Adrenal gland (tissue), 12 donors: Measurements from ENCODE around the gene STX2. TPM values are rescaled to one million over a fixed set of nuclear protein-coding genes. Genes with fewer than 3 reads are reported as not detected.
"Not testable (repeated sequence)": the region's sequence is repeated elsewhere in the genome, so short reads cannot be mapped to it uniquely, and the experiment has no call there.

Source experiments
- DNase-seq, 7 donors: peaks; one replicate each; pipeline ENCODE4 v3.0.0-alpha.2; 2019 to 2020
- H3K27ac ChIP-seq, 5 donors: fragments of 200-600 bp; sonication (generic) in 4 of 5; 1 replicate in 3 of 5; 2 replicates in 2 of 5; pipeline versions ENCODE4 v1.5.1 to v1.8.0; 2016 to 2020; ENCODE audit warnings: mild to moderate bottlenecking in 1 of 5
- H3K27me3 ChIP-seq: fragments of 200-600 bp; 2 replicates; pipeline ENCODE4 v1.8.0; 2021
- H3K36me3 ChIP-seq, 2 donors: fragments of 200-600 bp; replicated peaks in 1 of 2; 1 replicate in 1 of 2; 2 replicates in 1 of 2; pipeline versions ENCODE4 v1.5.1 to v1.8.0; 2018 to 2022
- H3K4me1 ChIP-seq, 2 donors: fragments of 200-600 bp; replicated peaks in 1 of 2; 1 replicate in 1 of 2; 2 replicates in 1 of 2; pipeline versions ENCODE4 v1.5.1 to v1.8.0; 2018 to 2021
- H3K4me3 ChIP-seq, 4 donors: fragments of 200-600 bp; sonication (generic) in 3 of 4; one replicate each; pipeline ENCODE4 v1.5.1; 2016 to 2018
- H3K9me3 ChIP-seq, 3 donors: fragments of 200-600 bp; sonication (generic) in 1 of 3; replicated peaks in 1 of 3; 1 replicate in 2 of 3; 2 replicates in 1 of 3; pipeline versions ENCODE4 v1.5.1 to v1.8.0; 2016 to 2021
- POLR2A ChIP-seq, 2 donors: fragments of 450-650 bp; IDR thresholded peaks; one replicate each; pipeline ENCODE4 v1.6.1; 2017; ENCODE audit warnings: antibody characterized with exemption in 2 of 2, mild to moderate bottlenecking in 2 of 2, moderate library complexity in 1 of 2
- WGBS, 4 donors: extraction: QIAGEN DNeasy Blood & Tissue Kit in 2 of 4; methylation state at CpG; one replicate each; pipeline versions ENCODE4 v1.1.5 to v1.1.7; 2013 to 2017; 5-methylcytosine and 5-hydroxymethylcytosine counted together
- intact Hi-C, 2 donors: fragments of 100-400 bp; cut with DNase I; formaldehyde crosslinking; loops; one replicate each; pipeline versions ENCODE4 v1.14.1 to v1.15.0; 2022 to 2023
- polyA plus RNA-seq, 3 donors: library from polyadenylated mRNA; stranded (reverse); fragments of 200-250 nt in 2 of 3; fragments of 350-450 nt in 1 of 3; fragmentation: Illumina TruSeq in 1 of 3; extraction: RNeasy Lipid Tissue Mini Kit (QIAGEN cat#74804) in 1 of 3; gene quantifications; one replicate each; pipeline ENCODE4 v1.2.3, GENCODE V29; 2013 to 2014
- total RNA-seq, 9 donors: library from RNA; depleted of rRNA in 4 of 9; stranded (reverse); fragments of >200 nt in 4 of 9; fragments of 120-200 nt in 1 of 9; fragmentation: NEBNext Ultra II Directional in 1 of 9; extraction: Animal tissue kit (Norgen Biotek cat#: 25700) in 1 of 9; gene quantifications; one replicate each; pipeline versions ENCODE4 v1.1.0 to v1.2.4, GENCODE V29; 2013 to 2023
- TF ChIP-seq, protein P1 (sequence below), 6 experiments: fragments of 450-650 bp in 4 of 6; fragments of 200-600 bp in 2 of 6; sonication (generic) in 1 of 6; IDR thresholded peaks; 1 replicate in 5 of 6; 2 replicates in 1 of 6; pipeline versions ENCODE4 v1.5.1 to v1.8.0; 2016 to 2021; ENCODE audit warnings: antibody characterized with exemption in 6 of 6, mild to moderate bottlenecking in 2 of 6, moderate library complexity in 1 of 6
- donor health status: healthy with polysubstance abuse.
- donor health status: Bipolar disorder and iron deficiency.
- donor health status: DM: yes; HTN: yes; CAD: no.
- donor health status: DM: no; HTN: no; CAD: no.
- donor health status: DM: no; HTN: no; CAD: no.
- donor health status: DM: yes; HTN: yes; CAD: no.

Gene STX2
- total and polyA plus RNA-seq, 12 donors = 8.3 to 23.8 (median 13.6) TPM

DNA sequence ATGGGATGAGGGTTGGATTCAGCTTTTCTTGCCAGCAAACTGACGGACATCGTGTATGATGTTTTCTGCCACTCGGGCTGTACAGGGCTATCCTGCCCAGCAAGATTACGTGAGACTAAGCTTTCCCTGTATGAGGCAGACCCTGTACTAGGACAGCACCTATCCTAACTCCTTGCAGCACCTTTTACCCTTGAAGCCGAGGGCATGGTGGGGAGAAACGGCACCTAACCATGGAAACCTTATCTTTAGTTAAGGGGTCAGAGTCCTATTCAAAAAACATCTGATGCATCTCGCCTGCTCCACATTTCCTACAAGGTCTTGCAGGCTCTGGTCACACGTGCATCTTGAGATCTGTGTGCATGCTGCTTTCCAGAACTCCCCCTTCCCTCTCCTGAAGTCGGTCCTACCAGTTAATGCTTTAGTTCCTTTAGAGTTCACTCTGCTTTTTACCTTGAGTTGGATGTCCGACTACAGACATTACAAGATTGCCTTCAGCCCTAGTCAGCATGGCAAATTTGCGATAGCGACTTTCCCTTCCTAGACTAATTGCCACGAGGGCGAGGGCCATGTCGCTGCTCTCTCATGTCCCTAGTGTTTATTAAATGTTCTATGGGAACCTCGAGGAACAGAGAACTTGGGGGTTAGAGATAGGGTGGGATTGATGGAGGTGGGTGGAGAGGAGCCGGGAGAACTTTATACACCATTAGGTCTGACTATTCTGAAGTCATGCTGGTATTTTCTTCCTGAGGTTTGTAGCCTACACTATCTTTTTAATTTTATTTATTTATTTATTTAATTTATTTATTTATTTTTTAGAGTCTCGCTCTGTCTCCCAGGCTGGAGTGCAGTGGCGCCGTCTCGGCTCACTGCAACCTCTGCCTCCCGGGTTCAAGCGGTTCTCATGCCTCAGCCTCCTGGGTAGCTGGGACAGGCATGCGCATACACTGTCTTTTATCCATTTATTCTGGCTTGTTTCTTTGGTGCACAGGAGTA, 39.4 kb upstream of the STX2 start:
- intact Hi-C loops = no loop called here
- H3K4me1 ChIP-seq = peaks cover 0 to 10% of the 10 kb centered on the region in 2 donors
- no peak overlapping the region for H3K4me3 ChIP-seq
- no peak for DNase-seq
- no peaks in the 10 kb centered on the region for H3K27me3 ChIP-seq
- 69 to 72% (median 70%) methylated on average over 24 of the region's 24 CpGs for WGBS, 4 donors
- peaks cover 0 to 35% of the 10 kb centered on the region in 2 donors for H3K36me3 ChIP-seq
- no peaks in the 10 kb centered on the region for H3K9me3 ChIP-seq
- TF ChIP-seq POLR2A (IDR thresholded peaks at IDR 0.05) = no peak
- TF ChIP-seq, protein P1, sequence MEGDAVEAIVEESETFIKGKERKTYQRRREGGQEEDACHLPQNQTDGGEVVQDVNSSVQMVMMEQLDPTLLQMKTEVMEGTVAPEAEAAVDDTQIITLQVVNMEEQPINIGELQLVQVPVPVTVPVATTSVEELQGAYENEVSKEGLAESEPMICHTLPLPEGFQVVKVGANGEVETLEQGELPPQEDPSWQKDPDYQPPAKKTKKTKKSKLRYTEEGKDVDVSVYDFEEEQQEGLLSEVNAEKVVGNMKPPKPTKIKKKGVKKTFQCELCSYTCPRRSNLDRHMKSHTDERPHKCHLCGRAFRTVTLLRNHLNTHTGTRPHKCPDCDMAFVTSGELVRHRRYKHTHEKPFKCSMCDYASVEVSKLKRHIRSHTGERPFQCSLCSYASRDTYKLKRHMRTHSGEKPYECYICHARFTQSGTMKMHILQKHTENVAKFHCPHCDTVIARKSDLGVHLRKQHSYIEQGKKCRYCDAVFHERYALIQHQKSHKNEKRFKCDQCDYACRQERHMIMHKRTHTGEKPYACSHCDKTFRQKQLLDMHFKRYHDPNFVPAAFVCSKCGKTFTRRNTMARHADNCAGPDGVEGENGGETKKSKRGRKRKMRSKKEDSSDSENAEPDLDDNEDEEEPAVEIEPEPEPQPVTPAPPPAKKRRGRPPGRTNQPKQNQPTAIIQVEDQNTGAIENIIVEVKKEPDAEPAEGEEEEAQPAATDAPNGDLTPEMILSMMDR (IDR thresholded peaks at IDR 0.05) = no peak
- H3K27ac ChIP-seq = no peak overlapping the region

DNA sequence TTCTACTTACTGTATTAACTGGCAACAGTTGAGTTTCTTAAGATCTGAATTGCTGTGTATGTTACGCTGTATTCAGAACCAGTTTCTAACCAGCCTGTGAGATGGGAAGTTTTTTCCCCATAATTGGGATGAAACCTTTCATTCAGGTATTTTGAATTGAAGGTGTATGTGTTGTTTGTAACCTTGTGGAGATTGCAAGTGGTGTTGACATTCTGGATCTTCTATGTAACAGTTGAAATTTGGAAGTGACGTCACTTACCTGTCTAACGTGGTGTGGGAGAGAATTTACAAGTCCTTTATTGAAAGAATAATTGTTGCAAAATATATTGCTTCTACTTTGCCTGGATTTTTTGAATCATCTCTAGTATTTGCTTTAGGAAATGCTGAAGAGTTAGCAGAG, 38.3 kb upstream of the STX2 start:
- no peak for DNase-seq
- H3K4me3 ChIP-seq = no peak overlapping the region
- H3K9me3 ChIP-seq = no peaks in the 10 kb centered on the region
- peaks cover 8 to 19% of the 10 kb centered on the region in 2 donors for H3K4me1 ChIP-seq
- no peak for TF ChIP-seq POLR2A (IDR thresholded peaks at IDR 0.05)
- TF ChIP-seq, protein P1 (IDR thresholded peaks at IDR 0.05) = no peak
- no peak overlapping the region for H3K27ac ChIP-seq
- intact Hi-C loops = no loop called here
- no peaks in the 10 kb centered on the region for H3K27me3 ChIP-seq
- H3K36me3 ChIP-seq = peaks cover 0 to 42% of the 10 kb centered on the region in 2 donors
- WGBS, 4 donors = 88 to 94% (median 92%) methylated on average over 3 of the region's 3 CpGs

DNA sequence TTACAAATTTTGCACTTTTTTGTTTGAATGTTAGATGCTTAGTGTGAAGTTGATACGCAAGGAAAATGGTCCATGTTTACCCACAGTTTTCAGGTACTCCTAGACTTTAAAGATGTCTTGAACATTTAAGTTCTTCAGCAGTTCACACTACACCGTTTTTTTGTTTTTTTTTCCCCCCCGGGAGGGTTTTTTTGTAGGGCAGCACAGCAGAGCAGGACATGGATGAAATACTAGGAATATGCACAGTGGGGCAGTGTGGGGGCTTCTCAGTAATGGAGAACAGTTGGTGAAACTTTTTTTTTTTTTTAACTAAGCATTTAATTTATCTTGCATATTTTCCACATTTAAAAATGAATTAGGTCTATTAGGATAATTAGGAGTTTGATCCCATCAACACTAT, 37.7 kb upstream of the STX2 start:
- DNase-seq = no peak
- Histone ChIP-seq H3K4me3 (no peak overlapping the region), H3K9me3 (no peaks in the 10 kb centered on the region), H3K4me1 (peaks cover 8 to 19% of the 10 kb centered on the region in 2 donors), H3K27ac (no peak overlapping the region), H3K36me3 (peaks cover 0 to 42% of the 10 kb centered on the region in 2 donors), H3K27me3 (no peaks in the 10 kb centered on the region)
- no peak for TF ChIP-seq POLR2A (IDR thresholded peaks at IDR 0.05)
- TF ChIP-seq, protein P1 (IDR thresholded peaks at IDR 0.05) = no peak
- intact Hi-C loops = no loop called here
- 67 to 81% (median 72%) methylated on average over 3 of the region's 3 CpGs for WGBS, 4 donors

DNA sequence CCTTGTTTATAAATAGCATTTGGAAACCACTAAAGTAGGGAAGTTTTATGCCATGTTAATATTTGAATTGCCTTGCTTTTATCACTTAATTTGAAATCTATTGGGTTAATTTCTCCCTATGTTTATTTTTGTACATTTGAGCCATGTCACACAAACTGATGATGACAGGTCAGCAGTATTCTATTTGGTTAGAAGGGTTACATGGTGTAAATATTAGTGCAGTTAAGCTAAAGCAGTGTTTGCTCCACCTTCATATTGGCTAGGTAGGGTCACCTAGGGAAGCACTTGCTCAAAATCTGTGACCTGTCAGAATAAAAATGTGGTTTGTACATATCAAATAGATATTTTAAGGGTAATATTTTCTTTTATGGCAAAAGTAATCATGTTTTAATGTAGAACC, 37.2 kb upstream of the STX2 start:
- Histone ChIP-seq H3K4me3 (no peak overlapping the region), H3K9me3 (no peaks in the 10 kb centered on the region), H3K27ac (no peak overlapping the region), H3K4me1 (peaks cover 9 to 19% of the 10 kb centered on the region in 2 donors), H3K36me3 (peaks cover 0 to 42% of the 10 kb centered on the region in 2 donors), H3K27me3 (no peaks in the 10 kb centered on the region)
- intact Hi-C loops = no loop called here
- no peak for DNase-seq
- no peak for TF ChIP-seq POLR2A (IDR thresholded peaks at IDR 0.05)
- TF ChIP-seq, protein P1 (IDR thresholded peaks at IDR 0.05) = no peak

DNA sequence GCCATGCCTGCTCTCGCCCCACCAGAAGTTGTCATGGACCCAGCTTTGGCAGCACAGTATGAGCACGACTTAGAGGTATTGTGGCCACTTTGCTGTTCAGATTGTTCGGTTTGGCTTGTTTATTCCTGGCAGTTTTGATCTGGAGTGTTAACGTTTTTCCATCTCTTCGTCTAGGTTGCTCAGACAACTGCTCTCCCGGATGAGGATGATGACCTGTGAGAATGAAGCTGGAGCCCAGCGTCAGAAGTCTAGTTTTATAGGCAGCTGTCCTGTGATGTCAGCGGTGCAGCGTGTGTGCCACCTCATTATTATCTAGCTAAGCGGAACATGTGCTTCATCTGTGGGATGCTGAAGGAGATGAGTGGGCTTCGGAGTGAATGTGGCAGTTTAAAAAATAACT, 36.7 kb upstream of the STX2 start:
- H3K27me3 ChIP-seq, DNase-seq, H3K9me3 ChIP-seq, intact Hi-C loops, H3K4me3 ChIP-seq, H3K27ac ChIP-seq: not testable (repeated sequence)
- H3K4me1 ChIP-seq = peaks cover 12 to 19% of the 10 kb centered on the region in 2 donors
- H3K36me3 ChIP-seq = peaks cover 0 to 42% of the 10 kb centered on the region in 2 donors
- WGBS, 4 donors = 81 to 93% (median 89%) methylated on average over 11 of the region's 11 CpGs
